ENCODE measurements around the gene C19orf73. TPM values are rescaled to one million over a fixed set of nuclear protein-coding genes. Genes with fewer than 3 reads are reported as not detected.

The C19orf73 gene
- total RNA-seq, 1 experiment from 2014 or later = 0.15 TPM

DNA sequence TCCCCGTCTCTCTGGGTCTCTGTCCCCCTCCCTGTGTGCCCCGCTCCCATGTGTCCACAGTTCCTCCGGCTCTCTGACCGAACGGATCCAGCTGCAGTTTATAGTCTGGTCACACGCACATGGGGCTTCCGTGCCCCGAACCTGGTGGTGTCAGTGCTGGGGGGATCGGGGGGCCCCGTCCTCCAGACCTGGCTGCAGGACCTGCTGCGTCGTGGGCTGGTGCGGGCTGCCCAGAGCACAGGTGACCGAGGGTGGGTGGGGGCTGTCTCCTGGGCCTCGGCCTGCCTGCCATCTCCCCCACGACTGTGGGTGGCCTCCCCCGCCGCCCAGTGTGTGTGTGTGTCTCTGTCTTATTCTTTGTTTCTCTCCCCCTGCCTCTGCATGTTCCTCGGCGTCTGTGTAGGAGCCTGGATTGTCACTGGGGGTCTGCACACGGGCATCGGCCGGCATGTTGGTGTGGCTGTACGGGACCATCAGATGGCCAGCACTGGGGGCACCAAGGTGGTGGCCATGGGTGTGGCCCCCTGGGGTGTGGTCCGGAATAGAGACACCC, 49.0 kb upstream of the C19orf73 start:
- Histone ChIP-seq H3K36me3 (ENCODE audit: low read depth, low read length) (peaks cover 18% of the 10 kb centered on the region), H3K79me2 (ENCODE audit: low read length) (no peaks in the 10 kb centered on the region), H2AFZ (ENCODE audit: low read length) (no peak overlapping the region), H3K9me2 (replicated peaks; ENCODE audit: low read length) (no peaks in the 10 kb centered on the region), H3K4me2 (ENCODE audit: low read length) (no peak overlapping the region), H3K9ac (ENCODE audit: low read length) (no peak overlapping the region), H3K27me3 (ENCODE audit: low read length) (no peaks in the 10 kb centered on the region), H3K4me1 (ENCODE audit: insufficient read depth, low read length) (peaks cover 10% of the 10 kb centered on the region), H3F3A (ENCODE audit: low read length, unreplicated experiment) (no peaks in the 10 kb centered on the region), H3K9me3 (ENCODE audit: low read length) (no peaks in the 10 kb centered on the region), H3K27ac (ENCODE audit: low read length) (no peak overlapping the region), H4K20me1 (ENCODE audit: low read length) (no peaks in the 10 kb centered on the region), H3K4me3 (ENCODE audit: low read length) (no peak overlapping the region)
- intact Hi-C loops (cut with micrococcal nuclease) = no loop called here
- POLR2A ChIA-PET (ENCODE audit: unreplicated experiment) = no interaction called here
- TF ChIP-seq, protein P1, sequence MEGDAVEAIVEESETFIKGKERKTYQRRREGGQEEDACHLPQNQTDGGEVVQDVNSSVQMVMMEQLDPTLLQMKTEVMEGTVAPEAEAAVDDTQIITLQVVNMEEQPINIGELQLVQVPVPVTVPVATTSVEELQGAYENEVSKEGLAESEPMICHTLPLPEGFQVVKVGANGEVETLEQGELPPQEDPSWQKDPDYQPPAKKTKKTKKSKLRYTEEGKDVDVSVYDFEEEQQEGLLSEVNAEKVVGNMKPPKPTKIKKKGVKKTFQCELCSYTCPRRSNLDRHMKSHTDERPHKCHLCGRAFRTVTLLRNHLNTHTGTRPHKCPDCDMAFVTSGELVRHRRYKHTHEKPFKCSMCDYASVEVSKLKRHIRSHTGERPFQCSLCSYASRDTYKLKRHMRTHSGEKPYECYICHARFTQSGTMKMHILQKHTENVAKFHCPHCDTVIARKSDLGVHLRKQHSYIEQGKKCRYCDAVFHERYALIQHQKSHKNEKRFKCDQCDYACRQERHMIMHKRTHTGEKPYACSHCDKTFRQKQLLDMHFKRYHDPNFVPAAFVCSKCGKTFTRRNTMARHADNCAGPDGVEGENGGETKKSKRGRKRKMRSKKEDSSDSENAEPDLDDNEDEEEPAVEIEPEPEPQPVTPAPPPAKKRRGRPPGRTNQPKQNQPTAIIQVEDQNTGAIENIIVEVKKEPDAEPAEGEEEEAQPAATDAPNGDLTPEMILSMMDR (conservative IDR thresholded peaks at IDR 0.05; ENCODE audit: low read depth, low read length) = no peak
- TF ChIP-seq EZH2phosphoT487 (IDR thresholded peaks at IDR 0.05; ENCODE audit: borderline replicate concordance, low read length) (no peak), EZH2 (IDR thresholded peaks at IDR 0.05; ENCODE audit: low read length, unreplicated experiment) (no peak)
- no peak for ATAC-seq
- BruUV-seq (replicated peaks) = no TSS peak
- no peak for DNase-seq
- CTCF ChIA-PET = no interaction called here

DNA sequence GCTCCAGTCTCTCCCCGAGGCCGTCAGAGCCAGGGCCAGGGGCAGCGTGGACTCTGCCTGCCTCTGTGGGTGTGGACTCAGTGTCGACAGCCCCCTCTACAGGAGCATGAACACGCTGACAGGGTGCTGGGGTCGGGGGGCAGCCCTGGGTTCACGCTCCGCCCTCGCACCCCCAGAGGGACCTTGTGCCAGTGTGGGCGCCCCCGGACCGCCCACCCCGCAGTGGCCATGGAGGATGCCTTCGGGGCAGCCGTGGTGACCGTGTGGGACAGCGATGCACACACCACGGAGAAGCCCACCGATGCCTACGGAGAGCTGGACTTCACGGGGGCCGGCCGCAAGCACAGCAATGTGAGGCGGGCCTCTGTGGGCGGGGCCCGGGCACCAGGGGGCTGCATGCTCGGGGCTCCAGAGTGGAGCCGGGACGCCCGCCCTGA, 46.9 kb upstream of the C19orf73 start:
- DNase-seq (no peak), ATAC-seq (no peak)
- Histone ChIP-seq H3K9ac (ENCODE audit: low read length) (no peak overlapping the region), H3K27me3 (ENCODE audit: low read length) (no peaks in the 10 kb centered on the region), H4K20me1 (ENCODE audit: low read length) (no peaks in the 10 kb centered on the region), H3K9me3 (ENCODE audit: low read length) (no peaks in the 10 kb centered on the region), H3K36me3 (ENCODE audit: low read depth, low read length) (peaks cover 5% of the 10 kb centered on the region), H3K79me2 (ENCODE audit: low read length) (no peaks in the 10 kb centered on the region), H3K4me2 (ENCODE audit: low read length) (no peak overlapping the region), H3F3A (ENCODE audit: low read length, unreplicated experiment) (no peaks in the 10 kb centered on the region), H3K27ac (ENCODE audit: low read length) (no peak overlapping the region), H3K4me1 (ENCODE audit: insufficient read depth, low read length) (peaks cover 10% of the 10 kb centered on the region), H3K9me2 (replicated peaks; ENCODE audit: low read length) (no peaks in the 10 kb centered on the region), H2AFZ (ENCODE audit: low read length) (no peak overlapping the region), H3K4me3 (ENCODE audit: low read length) (no peak overlapping the region)
- ChIA-PET CTCF (interaction anchor here (1.2 kb wide), 1 partner anchor 33 kb away, joined by 4 read pairs; no protein-coding TSS in a partner anchor), POLR2A (ENCODE audit: unreplicated experiment) (no interaction called here)
- TF ChIP-seq EZH2 (IDR thresholded peaks at IDR 0.05; ENCODE audit: low read length, unreplicated experiment) (no peak), EZH2phosphoT487 (IDR thresholded peaks at IDR 0.05; ENCODE audit: borderline replicate concordance, low read length) (no peak)
- TF ChIP-seq, protein P1 (conservative IDR thresholded peaks at IDR 0.05; ENCODE audit: low read depth, low read length) = no peak
- intact Hi-C loops (cut with micrococcal nuclease) = loop anchor here (1.0 kb wide), 1 partner anchor 33 kb away; no protein-coding TSS in a partner anchor
- no TSS peak for BruUV-seq (replicated peaks)

DNA sequence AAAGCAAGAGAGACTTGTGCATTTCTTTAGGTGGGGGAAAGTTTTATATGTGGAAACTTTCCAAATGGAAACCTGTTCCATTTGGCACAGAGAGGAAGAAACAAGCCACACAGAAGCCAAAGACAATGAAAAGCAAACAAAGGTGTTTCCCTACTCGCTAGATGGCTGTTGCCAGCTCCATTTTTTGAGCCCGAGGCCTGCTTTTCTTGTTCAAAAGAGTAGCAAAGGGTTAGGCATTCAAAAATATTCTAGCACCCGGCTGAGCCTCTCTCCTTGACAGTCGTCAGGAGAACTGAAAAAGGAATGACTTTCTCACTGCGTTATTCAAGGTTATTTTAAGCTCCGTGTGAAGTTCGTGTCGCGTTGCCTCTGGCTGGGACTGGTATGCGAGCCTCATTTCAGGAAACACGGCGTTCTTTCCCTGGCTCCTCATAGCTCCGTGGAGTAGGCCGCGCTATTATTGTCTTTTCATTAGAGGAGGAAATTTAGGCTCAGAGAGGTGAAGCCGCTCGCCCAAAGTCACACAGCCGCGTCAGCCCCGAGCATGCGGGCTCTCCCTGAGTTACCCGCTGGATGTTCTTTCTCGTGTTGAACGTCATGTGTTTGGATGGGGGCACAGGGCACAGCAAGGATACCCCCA, 46.3 kb upstream of the C19orf73 start:
- peak; percentile 71 for DNase-seq
- Histone ChIP-seq H3K79me2 (ENCODE audit: low read length) (no peaks in the 10 kb centered on the region), H3K9me3 (ENCODE audit: low read length) (no peaks in the 10 kb centered on the region), H3K4me2 (ENCODE audit: low read length) (peak overlapping the region; percentile 32), H3K36me3 (ENCODE audit: low read depth, low read length) (no peaks in the 10 kb centered on the region), H3K27ac (ENCODE audit: low read length) (peak overlapping the region; percentile 27), H4K20me1 (ENCODE audit: low read length) (no peaks in the 10 kb centered on the region), H3F3A (ENCODE audit: low read length, unreplicated experiment) (no peaks in the 10 kb centered on the region), H3K4me1 (ENCODE audit: insufficient read depth, low read length) (peaks cover 10% of the 10 kb centered on the region), H3K9me2 (replicated peaks; ENCODE audit: low read length) (no peaks in the 10 kb centered on the region), H2AFZ (ENCODE audit: low read length) (no peak overlapping the region), H3K4me3 (ENCODE audit: low read length) (no peak overlapping the region), H3K9ac (ENCODE audit: low read length) (no peak overlapping the region), H3K27me3 (ENCODE audit: low read length) (no peaks in the 10 kb centered on the region)
- ATAC-seq = peak; percentile 66
- BruUV-seq (replicated peaks) = no TSS peak
- CTCF ChIA-PET = interaction anchor here (0.6 to 1.2 kb wide), 2 partner anchors 20 to 34 kb away, joined by 4 read pairs; no protein-coding TSS in a partner anchor
- TF ChIP-seq EZH2phosphoT487 (IDR thresholded peaks at IDR 0.05; ENCODE audit: borderline replicate concordance, low read length) (no peak), EZH2 (IDR thresholded peaks at IDR 0.05; ENCODE audit: low read length, unreplicated experiment) (no peak)
- TF ChIP-seq, protein P1 (conservative IDR thresholded peaks at IDR 0.05; ENCODE audit: low read depth, low read length) = no peak
- intact Hi-C loops (cut with micrococcal nuclease) = loop anchor here (1.0 kb wide), 1 partner anchor 34 kb away; no protein-coding TSS in a partner anchor
- POLR2A ChIA-PET (ENCODE audit: unreplicated experiment) = interaction anchor here (0.6 kb wide), 2 partner anchors 28 to 38 kb away, joined by 8 to 10 read pairs; no protein-coding TSS in a partner anchor

Measured in PC-3 (cell line).